Spleen (tissue), 11 donors: ENCODE results near the gene CD34. TPM values are rescaled to one million over a fixed set of nuclear protein-coding genes. Genes with fewer than 3 reads are reported as not detected.

Experiments
- DNase-seq: peaks from one replicate; pipeline ENCODE4 v3.0.0-alpha.2; 2020
- H3K27ac ChIP-seq, 8 donors: fragments of 200-600 bp; sonication (generic) in 7 of 8; 1 replicate in 4 of 8; 2 replicates in 4 of 8; pipeline versions ENCODE4 v1.5.0 to v1.8.0; 2016 to 2021; ENCODE audit warnings: inconsistent platforms in 4 of 8, mild to moderate bottlenecking in 4 of 8, moderate library complexity in 1 of 8
- H3K27me3 ChIP-seq, 7 donors: fragments of 200-600 bp; sonication (generic) in 6 of 7; replicated peaks in 1 of 7; 1 replicate in 4 of 7; 2 replicates in 3 of 7; pipeline versions ENCODE4 v1.5.0 to v1.8.0; 2016 to 2021; ENCODE audit warnings: inconsistent platforms in 3 of 7, mild to moderate bottlenecking in 1 of 7
- H3K36me3 ChIP-seq, 6 donors: fragments of 200-600 bp; sonication (generic) in 5 of 6; 1 replicate in 4 of 6; 2 replicates in 2 of 6; pipeline versions ENCODE4 v1.5.0 to v1.8.0; 2016 to 2021; ENCODE audit warnings: inconsistent platforms in 2 of 6
- H3K4me1 ChIP-seq, 6 donors: fragments of 200-600 bp; sonication (generic) in 5 of 6; 1 replicate in 3 of 6; 2 replicates in 3 of 6; pipeline versions ENCODE4 v1.5.0 to v1.8.0; 2016 to 2021; ENCODE audit warnings: inconsistent platforms in 3 of 6
- H3K4me3 ChIP-seq, 8 donors: fragments of 200-600 bp; sonication (generic) in 7 of 8; 1 replicate in 4 of 8; 2 replicates in 4 of 8; pipeline versions ENCODE4 v1.5.0 to v1.8.0; 2016 to 2021; ENCODE audit warnings: inconsistent platforms in 4 of 8, mild to moderate bottlenecking in 4 of 8, moderate library complexity in 2 of 8
- H3K9me3 ChIP-seq, 8 donors: fragments of 200-600 bp; sonication (generic) in 7 of 8; 1 replicate in 4 of 8; 2 replicates in 4 of 8; pipeline versions ENCODE4 v1.5.0 to v1.8.0; 2016 to 2021; ENCODE audit warnings: inconsistent platforms in 4 of 8
- CTCF ChIP-seq, 11 experiments: fragments of 200-600 bp in 7 of 11; fragments of 450-650 bp in 4 of 11; sonication (generic) in 4 of 11; IDR thresholded peaks in 8 of 11; conservative IDR thresholded peaks in 3 of 11; 1 replicate in 7 of 11; 2 replicates in 4 of 11; pipeline versions ENCODE4 v1.4.0 to v1.8.0; 2016 to 2021; ENCODE audit warnings: antibody characterized with exemption in 11 of 11, inconsistent platforms in 4 of 11, mild to moderate bottlenecking in 1 of 11
- POLR2A ChIP-seq, 3 donors: fragments of 450-650 bp; IDR thresholded peaks; one replicate each; pipeline ENCODE4 v1.5.1; 2017; ENCODE audit warnings: antibody characterized with exemption in 3 of 3, mild to moderate bottlenecking in 1 of 3
- POLR2AphosphoS5 ChIP-seq, 3 donors: sonication (generic); formaldehyde crosslinking; IDR thresholded peaks; one replicate each; pipeline ENCODE4 v1.5.1; 2017; ENCODE audit warnings: antibody characterized with exemption in 3 of 3
- WGBS, 5 donors: extraction: QIAGEN DNeasy Blood & Tissue Kit in 3 of 5; methylation state at CpG; one replicate each; pipeline versions ENCODE4 v1.1.5 to v1.1.7; 2013 to 2018; 5-methylcytosine and 5-hydroxymethylcytosine counted together
- intact Hi-C: fragments of 100-400 bp; cut with DNase I; formaldehyde crosslinking; loops from one replicate; pipeline ENCODE4 v1.15.0; 2023; ENCODE audit warnings: low total_unique reads
- polyA plus RNA-seq, 3 donors: library from polyadenylated mRNA; stranded (reverse); fragments of 200-250 nt; gene quantifications; one replicate each; pipeline ENCODE4 v1.2.1, GENCODE V29; 2013
- total RNA-seq, 7 donors: library from RNA; depleted of rRNA in 3 of 7; stranded (reverse); fragments of >200 nt in 3 of 7; fragmentation: NEBNext Ultra II Directional in 4 of 7; extraction: Animal tissue kit (Norgen Biotek cat#: 25700) in 4 of 7; gene quantifications; one replicate each; pipeline versions ENCODE4 v1.1.0 to v1.2.1, GENCODE V29; 2016 to 2021
- donor health status: healthy with polysubstance abuse.
- donor health status: DM: no; HTN: no; CAD: no; lungs with moderate emphysema.
- donor health status: DM: no; HTN: no; CAD: no.
- donor health status: Bipolar disorder and iron deficiency.
- donor health status: healthy.
- donor health status: DM: no; HTN: no; CAD: no.
- donor health status: DM: yes; HTN: yes; CAD: no.

The CD34 gene
- total and polyA plus RNA-seq, 10 donors: 5.1 to 31.5 (median 17.5) TPM

DNA sequence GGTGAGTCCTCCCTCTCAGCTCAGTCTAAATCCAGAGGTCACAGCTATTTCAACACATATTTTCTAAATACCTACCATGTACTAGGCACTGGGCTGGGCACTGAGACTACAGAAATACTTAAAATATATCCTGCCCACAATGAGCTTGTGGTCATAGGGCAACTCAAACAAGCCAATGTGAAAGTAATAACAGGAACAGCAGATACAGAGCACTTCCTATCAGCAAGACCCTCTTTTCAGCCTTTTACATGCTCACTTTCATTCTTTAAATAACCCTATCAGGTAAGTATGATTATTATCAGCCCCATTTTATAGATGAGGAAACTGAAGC lies 71.9 kb downstream of the CD34 start:
- H3K36me3 ChIP-seq: peaks cover 0 to 84% (median 2%) of the 10 kb centered on the region in 6 donors
- DNase-seq: no peak
- H3K9me3 ChIP-seq: no peaks in the 10 kb centered on the region
- no peaks in the 10 kb centered on the region for H3K27me3 ChIP-seq
- H3K4me3 ChIP-seq: no peak overlapping the region
- intact Hi-C loops: no loop called here
- peaks cover 36 to 100% (median 80%) of the 10 kb centered on the region in 6 donors for H3K4me1 ChIP-seq
- TF ChIP-seq CTCF (IDR thresholded peaks at IDR 0.05 in 8 of 11, conservative IDR thresholded peaks at IDR 0.05 in 3 of 11) (no peak), POLR2A (IDR thresholded peaks at IDR 0.05) (no peak), POLR2AphosphoS5 (IDR thresholded peaks at IDR 0.05) (no peak)
- peak overlapping the region in 7 of 8 donors; percentile 7 to 98 (median 60) for H3K27ac ChIP-seq

- H3K36me3 ChIP-seq: peaks cover 0 to 78% (median 2%) of the 10 kb centered on the region in 6 donors
- H3K27ac ChIP-seq: peak overlapping the region in 7 of 8 donors; percentile 7 to 98 (median 60)
- TF ChIP-seq POLR2A (IDR thresholded peaks at IDR 0.05) (no peak), POLR2AphosphoS5 (IDR thresholded peaks at IDR 0.05) (peak; percentile 18 to 65 (median 21))
- H3K27me3 ChIP-seq: no peaks in the 10 kb centered on the region
- intact Hi-C loops: no loop called here
- H3K4me1 ChIP-seq: peaks cover 41 to 100% (median 80%) of the 10 kb centered on the region in 6 donors
- H3K4me3 ChIP-seq: no peak overlapping the region
- H3K9me3 ChIP-seq: no peaks in the 10 kb centered on the region
- 70 to 80% (median 73%) methylated on average over 15 of the region's 15 CpGs for WGBS, 5 donors
- DNase-seq: no peak
Measured at GRCh38 chr1:207838156-207839082, 72.5 kb downstream of the CD34 start.

DNA sequence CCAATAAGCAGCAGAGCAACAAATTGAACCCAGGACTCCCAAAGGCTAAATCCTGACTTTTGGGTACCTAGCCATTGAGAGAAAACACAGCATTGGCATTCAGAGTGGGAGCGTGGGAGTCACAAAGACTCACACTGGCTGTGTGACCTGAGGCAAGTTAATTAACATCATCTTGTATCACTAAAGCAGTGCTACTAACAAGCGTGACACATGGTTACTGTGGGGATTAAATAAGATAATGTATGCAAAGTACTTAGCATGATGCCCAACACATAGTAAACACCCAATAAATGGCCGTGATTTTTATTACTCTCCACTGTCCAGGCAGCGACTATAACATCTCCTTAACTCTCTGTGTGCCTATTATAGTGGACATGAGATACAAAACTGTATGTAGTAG lies 73.3 kb downstream of the CD34 start:
- Histone ChIP-seq H3K27ac (peak overlapping the region in 7 of 8 donors; percentile 33 to 98 (median 60)), H3K9me3 (no peaks in the 10 kb centered on the region), H3K4me1 (peaks cover 48 to 100% (median 82%) of the 10 kb centered on the region in 6 donors), H3K27me3 (no peaks in the 10 kb centered on the region), H3K36me3 (peaks cover 0 to 71% (median 2%) of the 10 kb centered on the region in 6 donors), H3K4me3 (no peak overlapping the region)
- intact Hi-C loops: no loop called here
- TF ChIP-seq CTCF (IDR thresholded peaks at IDR 0.05 in 8 of 11, conservative IDR thresholded peaks at IDR 0.05 in 3 of 11) (no peak), POLR2A (IDR thresholded peaks at IDR 0.05) (no peak), POLR2AphosphoS5 (IDR thresholded peaks at IDR 0.05) (no peak)
- DNase-seq: no peak
- WGBS, 5 donors: 89 to 96% (median 93%) methylated on average over 4 of the region's 4 CpGs

DNA sequence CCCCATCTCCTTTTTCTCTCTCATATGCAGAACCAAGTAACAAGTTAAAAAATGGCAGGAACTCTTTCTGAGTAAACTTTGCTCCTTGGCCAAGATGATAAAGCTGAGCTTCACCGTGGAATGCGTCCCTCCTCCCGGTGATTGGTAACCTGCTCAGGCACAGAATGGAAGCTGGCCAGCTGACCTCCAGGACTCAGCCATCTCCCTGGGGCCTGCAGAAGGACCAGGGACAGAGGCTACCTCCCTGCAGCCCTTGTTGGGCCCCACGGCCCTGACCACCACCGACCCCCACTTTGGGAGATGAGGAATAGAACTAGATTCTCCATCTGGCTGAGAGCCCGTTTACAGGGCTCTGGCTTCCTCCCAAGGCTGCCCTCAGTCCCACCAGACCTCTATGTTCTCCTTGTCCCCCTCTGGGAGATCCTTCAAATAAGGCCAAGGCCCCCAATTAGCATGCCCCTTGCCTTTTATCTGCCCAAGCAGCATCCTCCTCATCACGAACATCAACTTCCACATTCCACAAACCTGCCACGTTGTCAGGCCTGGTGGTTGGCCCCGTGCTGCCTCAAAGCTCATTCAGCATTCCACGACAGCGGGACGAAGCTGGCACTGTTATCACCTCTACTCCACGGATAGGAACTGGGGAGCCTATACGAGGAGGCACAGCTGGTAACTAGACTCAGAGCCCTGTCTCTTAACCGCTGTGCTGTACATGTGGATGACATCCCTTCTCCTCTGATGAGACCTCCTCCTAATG lies 74.2 kb downstream of the CD34 start:
- WGBS, 5 donors: 65 to 80% (median 73%) methylated on average over 15 of the region's 15 CpGs
- intact Hi-C loops: no loop called here
- H3K9me3 ChIP-seq: no peaks in the 10 kb centered on the region
- H3K4me3 ChIP-seq: no peak overlapping the region
- peaks cover 0 to 63% (median 2%) of the 10 kb centered on the region in 6 donors for H3K36me3 ChIP-seq
- H3K27me3 ChIP-seq: no peaks in the 10 kb centered on the region
- DNase-seq: no peak
- H3K4me1 ChIP-seq: peaks cover 53 to 100% (median 82%) of the 10 kb centered on the region in 6 donors
- TF ChIP-seq POLR2A (IDR thresholded peaks at IDR 0.05): no peak
- TF ChIP-seq POLR2AphosphoS5 (IDR thresholded peaks at IDR 0.05): peak in 2 of 3 donors; percentile 9 to 21
- peak overlapping the region in 6 of 8 donors; percentile 23 to 98 (median 64) for H3K27ac ChIP-seq
